GM21825 (cell line): ENCODE data around the gene RASSF4.

ENCODE experiments used
- ATAC-seq: cut with Tn5 transposase; IDR thresholded peaks from one replicate; pipeline ENCODE4 v1.9.1; 2021; ENCODE audit warnings: mild to moderate bottlenecking, moderate library complexity; ENCODE audit not compliant: unreplicated experiment

Gene RASSF4

DNA sequence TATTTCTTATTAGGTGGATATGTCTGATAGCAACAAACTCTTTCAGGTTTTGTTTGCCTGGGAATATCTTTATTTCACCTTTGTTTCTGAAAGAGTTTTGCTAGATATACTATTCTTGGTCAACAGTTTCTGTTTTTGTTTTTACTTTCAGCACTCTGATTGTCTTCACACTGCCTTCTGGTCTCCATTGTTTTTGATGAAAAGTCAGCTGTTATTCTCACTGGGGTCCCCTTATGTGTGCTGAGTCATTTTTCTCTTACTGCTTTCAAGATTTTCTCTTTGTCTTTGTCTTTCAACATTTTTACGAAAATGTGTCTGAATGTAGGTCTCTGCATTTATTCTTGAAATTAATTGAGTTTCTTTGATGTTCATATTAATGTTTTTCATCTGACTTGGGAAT, 15.2 kb upstream of the RASSF4 start:
- no peak for ATAC-seq

DNA sequence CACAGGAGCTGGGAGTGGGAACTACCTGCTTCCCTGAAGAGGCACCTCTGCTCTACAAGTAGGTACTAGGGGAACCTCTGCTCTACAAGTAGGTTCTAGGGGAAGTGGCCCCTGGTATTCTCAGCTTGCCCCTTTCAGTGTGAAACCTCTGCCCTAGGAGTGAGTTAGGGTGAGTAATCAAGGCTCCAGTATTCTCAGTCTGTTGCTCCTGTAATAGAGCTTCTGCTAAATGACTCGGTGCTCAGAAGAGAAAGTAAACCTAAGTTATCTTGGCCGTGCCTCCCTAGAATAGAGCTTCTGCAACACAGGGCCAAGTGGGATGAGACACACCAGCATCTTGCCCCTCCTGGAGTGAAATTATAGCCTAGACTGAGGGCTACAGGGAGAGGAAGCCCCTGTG, 13.4 kb upstream of the RASSF4 start:
- ATAC-seq = peak; percentile 52

DNA sequence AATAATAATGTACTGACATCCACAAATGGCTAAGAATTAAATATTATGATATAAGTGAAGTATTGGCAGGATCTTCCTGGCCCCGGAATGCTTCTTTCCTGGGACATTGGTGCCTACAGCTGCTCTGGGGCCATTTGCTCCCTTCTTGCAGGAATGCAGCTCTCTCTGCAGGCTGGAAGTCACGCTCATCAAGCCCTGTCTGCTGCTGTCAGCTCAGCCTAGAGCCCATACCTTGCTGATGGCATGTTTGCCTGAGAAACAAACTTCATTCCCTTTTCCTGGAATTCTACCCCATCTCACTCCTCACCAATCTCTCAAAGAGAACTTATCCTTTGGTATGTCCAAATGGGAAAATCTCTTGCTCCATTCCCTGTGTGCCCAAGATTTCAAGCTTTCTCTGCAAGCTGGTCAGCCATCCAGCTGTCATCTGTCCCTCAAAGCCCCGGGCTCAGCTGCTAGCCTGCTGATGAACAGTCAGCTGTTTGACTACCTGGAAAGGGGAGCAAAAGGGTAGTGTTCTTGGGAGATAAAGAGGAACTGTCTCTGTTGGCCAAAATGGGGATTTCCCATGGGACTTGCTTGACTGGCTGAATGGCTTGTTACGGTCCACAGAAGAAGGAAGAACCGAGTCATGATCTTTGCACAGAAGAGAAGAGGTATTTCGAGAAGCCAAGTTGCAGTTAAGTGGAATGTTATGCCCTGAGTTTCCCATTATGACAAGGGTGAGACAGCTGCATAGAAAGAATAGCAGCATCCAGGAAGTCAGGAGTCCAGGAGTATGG, 12.0 kb upstream of the RASSF4 start:
- peak; percentile 56 for ATAC-seq

DNA sequence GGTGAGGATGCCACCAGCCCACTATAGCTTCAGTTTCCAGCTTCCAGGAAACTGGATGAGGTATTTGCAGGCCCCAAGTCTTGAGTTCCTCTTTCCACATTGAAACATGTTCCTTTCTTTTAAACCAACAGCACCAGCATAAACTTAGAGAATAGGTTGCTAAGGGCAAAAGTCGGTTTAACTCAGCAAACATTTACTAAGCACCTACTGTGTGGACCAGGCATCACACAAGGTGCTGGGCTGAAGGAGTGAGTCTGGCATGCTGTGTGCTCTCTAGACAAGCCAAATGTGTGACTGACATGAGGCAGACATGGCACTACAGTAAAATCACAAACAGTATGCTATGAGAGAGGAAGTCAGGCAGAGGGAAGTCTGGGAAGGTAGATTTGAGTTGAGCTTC, 11.0 kb upstream of the RASSF4 start:
- ATAC-seq = no peak

DNA sequence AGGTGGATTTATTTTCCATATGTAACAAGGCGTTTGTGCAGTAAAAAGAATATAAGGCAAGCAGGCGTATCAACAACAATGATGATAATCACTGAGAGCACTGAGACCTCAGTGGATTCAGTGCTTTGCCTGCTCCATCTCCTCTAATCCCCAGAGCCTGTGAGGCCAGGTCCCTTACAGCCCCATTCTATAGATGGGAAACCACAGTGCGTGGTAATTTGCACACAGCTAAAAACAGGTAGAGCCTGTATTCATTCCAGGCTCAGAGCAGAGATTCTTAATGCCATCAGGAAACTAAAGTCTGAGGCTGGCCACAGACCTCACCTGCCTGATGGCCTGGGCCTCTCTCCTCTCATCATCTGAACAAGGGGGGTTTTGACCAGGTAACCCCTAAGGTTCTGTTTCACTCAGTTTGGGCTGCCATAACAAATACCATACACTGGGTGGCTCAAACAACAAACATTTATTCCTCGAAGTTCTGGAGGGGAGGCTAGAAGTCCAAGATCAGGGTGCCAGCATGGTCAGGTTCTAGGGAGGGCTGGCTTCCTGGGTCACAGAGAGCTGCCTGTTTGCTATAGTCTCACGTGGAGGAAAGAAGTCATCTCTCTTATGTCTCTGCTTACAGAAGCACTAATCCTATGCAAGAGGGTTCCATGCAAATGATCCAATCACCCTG, 10.3 kb upstream of the RASSF4 start:
- no peak for ATAC-seq

DNA sequence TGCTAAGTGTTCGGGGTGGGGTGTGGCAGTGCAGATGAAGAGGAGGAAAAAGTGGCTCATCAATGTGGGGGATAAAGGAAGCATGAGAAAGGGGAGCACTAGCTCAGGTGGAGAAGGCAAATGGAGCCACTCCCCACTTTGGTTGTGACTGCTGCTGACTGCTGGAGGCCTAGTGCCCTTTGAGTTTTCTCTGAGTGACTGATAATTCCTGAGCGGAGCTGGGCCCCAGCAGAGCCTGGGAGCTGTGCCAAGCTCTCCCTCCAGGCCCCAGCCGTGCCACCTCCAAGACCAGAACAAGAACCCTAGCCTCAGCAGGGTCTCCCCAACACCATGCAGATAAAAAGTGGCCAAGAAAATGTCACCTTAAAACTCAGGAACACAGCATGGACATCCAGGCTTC, 9.7 kb upstream of the RASSF4 start:
- ATAC-seq = no peak

DNA sequence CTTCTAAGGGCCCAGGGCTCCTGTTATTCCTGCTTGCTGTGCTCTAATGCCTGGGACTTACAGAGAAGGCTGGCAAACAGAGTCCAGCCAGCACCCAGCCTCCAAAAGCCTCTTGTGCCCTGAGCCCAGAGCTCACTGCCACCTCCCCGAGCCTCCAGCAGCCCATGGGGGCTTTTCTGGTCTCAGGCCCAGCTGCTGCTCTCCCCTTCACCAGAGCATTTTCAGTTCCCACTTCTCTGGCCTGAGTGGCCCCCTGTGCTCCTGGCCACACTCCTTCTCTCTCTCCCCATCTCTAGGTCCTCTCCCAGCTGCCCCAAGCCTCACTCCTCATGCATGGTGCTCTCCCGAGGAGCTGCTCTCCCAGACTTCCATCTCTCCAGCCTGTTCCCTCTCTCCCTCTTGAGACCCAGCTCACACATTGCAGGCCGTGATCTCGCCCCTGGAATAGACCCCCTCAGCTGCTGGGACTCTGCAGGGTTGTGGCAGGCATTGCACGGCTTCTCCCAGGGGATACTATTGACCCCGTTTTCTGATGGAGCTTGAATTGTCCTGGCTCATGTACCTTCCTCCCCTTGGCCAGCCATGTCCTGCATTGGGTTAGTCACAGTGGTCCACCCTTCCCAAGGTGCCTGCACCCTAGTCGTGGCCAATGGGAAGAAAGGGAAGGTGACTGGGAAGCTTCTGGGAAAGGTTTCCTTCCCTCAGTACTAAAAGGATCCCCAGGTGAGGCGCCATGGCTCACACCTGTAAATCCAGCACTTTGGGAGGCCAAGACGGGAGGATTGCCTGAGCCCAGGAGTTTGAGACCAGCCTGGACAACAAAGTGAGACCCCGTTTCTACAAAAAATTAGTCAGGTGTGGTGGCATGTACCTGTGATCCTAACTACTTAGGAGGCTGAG, 9.0 kb upstream of the RASSF4 start:
- no peak for ATAC-seq

DNA sequence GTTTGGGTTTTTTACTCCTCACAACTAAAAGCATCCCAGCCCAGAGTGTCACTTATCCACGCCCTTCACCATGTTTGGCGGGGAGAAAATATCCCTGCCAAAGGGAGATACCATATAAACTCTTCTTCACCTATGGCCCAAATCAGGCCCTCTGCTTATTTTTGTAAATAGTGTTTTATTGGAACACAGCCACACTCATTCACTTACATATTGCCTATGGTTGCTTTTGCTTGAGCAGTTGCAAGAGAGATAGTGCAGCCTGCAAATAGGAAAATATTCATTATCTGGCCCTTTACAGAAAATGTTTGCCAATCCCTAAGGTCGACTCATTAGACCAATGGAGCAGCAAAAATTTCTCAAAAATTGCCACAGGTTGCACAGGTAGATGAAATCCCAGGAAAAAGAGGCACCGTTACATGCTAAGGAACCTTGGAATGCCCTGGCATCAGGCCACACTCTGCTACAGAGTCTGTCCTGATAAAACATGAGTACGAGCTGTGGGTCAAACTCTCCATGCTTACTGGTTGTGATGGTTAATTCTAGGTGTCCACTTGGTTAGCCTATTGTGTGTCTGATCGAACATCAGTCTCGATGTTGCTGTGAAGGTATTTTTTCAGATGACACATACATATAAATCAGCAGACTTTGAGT, 7.9 kb upstream of the RASSF4 start:
- no peak for ATAC-seq

DNA sequence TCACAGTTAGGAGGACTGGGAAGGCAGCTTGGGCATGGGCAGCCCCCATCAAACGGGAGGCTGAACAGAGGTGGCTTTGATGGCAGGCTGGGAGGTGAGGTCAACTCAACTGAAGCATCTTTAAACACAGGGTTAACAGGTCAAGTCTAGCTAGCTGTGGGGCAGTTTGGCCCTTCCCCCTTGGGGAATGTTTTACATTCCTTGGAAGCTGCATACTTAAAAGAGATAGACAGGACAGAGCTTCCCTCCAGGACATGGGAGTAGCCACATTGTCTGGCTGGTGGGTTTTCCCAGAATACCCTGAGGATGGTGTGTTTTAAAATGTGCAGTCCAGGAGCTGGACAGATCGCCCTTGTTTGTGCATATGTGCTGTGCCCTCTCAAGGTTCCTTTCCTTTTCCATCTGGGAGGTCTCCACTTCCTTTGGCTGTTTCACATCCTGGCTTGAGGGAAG, 6.8 kb upstream of the RASSF4 start:
- ATAC-seq = no peak

DNA sequence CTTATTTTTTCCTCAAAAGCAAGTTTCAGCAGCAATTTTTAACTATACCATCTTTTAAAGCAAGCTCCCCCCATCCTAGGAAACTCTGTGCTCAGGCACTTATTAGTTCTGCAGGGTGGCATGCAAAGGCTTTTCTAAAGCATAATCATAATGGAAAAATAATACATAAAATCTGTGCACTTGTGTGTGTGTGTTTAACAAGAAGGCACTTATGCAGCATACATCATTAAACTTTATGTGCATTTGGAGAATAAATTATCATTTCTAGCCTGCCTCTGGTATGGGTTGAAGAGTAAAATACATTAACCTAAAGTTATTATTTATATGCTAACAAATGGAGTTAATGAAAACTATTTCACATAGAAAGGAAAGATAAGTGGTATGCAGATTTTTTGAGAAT, 5.6 kb upstream of the RASSF4 start:
- no peak for ATAC-seq

DNA sequence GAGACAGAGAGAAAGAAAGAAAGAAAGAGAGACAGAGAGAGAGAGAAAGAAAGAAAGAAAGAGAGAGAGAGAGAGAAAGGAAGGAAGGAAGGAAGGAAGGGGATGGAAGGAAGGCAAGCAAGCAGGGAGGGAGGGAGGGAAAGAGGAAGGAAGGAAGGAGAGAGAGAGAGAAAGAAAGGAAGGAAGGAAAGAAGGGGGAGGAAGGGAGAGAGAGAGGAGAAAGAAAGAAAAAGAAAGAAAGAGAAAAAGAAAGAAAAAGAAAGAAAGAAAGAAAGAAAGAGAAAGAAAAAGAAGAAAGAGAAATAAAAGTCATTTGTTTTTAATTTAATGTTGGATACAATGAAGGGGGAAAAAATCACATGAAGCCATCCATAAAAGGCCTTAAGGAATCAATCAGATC, 4.6 kb upstream of the RASSF4 start:
- no peak for ATAC-seq

DNA sequence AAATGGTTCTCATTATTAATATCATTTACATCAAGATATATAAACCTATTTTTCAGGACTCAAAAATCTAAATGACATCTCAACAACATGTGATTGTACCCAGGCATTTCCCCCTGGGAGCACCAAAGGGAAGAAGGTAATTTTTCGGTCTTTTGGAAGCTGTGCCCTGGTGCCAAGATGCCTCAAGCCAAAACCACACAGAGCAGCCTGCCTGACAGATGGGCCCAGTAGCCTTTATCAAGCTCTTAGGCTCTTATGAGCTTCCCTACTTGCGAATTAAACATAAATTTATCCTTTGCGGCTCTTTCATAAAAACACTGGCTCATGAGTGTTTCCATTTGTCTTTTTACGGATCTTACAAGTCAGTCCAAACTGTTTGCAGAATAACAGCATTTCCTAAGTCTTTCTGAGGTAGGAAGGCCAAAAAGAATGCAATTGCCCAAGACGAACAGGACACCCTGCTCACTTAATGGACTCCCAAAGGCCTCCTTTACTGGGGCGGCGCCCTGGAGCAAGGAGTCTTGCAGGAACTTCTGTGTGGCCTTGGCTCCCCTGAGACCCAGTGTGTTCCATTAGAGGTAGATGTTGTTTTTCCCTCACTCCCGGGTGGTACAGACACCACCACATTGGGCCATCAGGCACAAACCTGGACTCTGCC, 4.1 kb upstream of the RASSF4 start:
- ATAC-seq = no peak

DNA sequence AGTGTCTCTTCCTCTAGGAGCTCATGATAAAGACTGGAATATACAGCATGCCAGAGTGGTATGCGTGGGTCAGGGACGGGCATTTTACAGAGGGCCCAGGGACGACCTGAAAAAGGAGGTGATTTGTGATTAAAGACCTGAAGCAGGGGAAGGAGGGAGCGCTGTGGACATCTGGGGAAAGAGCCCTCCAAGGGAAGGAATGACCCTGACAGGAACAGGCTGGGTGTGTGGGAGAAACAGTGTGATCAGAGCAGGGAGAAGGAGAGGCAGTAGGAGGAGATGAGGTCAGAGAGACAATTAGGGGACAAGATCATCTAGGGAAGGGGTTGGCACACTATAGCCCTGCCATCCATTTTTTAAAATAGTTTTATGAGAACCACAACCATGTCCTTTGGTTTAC, 3.4 kb upstream of the RASSF4 start:
- no peak for ATAC-seq

DNA sequence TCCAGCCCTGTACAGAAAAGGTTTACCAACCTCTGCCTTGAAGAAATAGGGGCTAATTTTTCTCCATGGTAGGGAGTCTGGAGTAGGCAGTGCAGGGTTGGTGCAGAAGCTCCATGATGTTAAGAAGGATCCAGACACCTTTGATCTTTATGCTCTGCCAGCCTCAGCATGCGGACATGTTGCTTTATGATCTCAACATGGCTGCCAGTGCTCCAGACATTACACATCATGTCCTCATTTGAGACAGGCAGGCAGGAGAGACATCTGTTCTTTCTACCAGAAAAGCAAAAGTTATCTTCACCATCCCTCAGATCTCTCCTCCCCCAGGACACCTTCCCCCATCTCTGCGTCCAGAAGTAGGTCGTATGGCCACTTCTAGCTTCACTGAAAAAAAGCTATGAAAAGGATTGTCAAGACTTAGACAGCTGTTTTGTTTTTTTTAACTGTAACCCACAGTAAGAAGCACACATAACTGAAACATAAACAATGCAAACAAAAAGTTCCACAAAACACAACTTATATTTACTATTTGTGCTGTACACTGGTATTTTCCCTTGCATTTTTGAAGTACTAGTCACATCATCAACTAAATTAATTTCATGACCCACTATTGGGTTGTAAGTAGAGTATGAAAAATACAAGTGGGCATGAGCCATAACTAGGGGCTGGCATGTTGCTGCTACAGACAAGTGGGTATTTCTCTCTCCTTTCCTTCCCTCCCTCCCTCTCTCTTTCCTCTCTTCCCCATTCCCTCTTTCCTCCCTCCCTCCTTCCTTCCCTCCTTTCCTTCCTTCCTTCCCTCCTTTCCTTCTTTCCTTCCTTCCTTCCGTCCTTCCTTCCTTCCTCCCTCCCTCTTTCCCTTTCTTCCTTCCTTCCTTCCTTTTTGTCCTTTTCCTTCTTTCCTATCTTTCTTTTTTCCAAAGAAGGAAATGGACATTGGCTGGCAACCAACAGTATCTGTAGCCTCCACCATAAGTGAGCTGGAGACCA, 2.6 kb upstream of the RASSF4 start:
- no peak for ATAC-seq

DNA sequence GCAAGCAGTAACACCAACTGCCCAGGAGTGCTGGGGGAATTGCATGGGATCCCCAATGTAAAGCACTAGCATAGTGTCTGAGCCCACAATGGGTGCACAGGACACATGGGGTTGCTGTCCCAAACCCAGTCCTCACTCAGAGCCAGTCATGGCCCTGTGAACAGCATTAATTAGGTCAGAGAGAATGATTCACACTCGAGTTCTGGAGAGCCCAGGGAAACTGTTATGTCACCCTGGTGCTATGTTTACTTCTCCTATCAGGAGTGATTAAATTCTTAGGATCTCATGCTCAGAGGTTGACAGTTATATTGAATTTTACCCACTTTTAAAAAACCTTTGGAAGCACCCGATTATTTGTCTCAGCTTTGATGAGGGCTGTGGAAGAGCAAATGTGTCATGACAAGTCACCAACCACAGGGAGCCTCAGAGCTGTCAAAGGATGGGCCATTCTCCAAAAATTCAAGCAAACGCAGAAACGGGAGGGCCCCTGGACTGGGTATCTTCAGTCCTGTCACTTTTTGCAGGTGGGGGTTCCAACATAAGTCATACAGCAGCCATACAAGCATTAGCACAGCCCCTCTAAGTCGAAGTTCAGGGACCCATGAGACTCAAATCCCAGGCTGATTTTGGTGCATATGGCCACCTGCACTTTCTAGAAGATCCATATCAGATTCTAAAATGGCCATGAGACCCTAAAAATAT, 1.3 kb upstream of the RASSF4 start:
- no peak for ATAC-seq

DNA sequence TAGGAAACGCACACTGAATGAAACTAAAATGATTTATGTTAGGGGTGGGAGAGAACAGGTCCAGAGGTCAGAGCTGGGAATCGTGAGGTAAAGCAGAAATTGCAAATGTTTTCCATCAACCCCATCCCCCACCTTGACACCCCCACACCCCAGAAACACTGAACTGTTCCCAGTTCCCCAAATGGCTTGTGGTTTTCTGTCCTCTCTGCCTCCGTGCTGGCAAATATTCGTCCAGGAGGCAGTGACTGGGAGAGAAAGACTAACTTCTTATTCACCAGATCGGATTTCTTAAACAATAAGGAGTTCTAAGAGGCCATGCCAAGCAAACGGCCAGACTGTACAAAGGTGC, 730 bp upstream of the RASSF4 start:
- ATAC-seq = no peak

DNA sequence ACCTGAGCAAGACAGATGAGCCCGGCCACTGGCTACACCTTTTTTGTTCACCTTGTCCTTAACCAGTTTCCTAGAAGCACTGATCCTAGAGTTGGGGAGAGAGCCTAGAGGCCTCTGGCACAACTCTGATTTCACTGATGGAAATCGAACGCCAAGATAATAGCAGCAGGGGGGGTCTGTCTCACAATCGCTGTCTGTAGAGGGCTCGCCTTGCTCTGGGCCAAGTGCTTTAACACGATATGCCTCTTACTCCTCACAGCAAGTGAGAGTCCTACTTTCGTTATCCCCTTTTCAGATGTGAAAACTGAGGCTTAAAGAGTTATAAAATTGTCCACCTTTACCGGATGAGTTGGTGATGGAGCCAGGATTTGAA, 472 bp downstream of the RASSF4 start:
- no peak for ATAC-seq

DNA sequence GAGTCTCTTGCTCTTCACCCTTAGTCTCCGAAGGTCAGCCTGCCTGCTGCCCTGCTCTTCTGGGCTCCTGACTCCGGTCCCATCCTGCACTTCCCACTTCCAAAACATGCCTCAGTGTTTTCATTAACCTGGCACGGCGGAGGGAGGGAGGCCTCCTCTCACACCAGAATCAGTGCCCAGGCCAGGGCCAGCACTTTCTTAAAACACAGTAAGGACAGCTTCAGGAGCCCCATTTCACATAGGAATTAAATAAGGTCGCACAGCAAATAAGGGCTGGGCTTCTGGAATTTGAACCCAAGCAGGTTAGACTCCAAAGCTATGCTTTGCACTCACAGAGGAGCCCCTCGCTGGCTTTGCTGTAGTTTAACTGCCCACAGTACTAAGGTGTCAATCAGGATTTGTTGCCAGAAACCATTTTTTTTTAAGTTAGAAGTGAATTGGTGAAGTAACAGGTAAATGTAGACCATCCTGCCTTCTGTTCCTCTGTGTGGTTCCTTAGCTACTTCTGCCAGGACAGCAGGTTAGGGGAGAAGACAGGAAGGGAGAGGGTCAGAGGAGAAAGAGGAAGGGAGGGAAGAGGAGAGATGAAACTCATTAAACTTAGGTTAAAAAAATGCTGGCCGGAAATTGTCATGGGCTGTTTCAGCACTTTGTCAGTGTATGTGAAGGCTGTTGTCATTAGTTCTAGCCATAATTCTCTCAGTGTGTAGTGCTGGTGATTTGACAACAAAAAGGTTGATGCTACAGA, 1.1 kb downstream of the RASSF4 start:
- ATAC-seq = no peak
